Activated CD4-positive, alpha-beta T cell treated with anti-CD3 and anti-CD28 coated beads, Interleukin-2, amount 50 U/mL, for 24 hours (primary cell): ENCODE results near the gene MYL7.
"Not testable (repeated sequence)": the region's sequence is repeated elsewhere in the genome, so short reads cannot be mapped to it uniquely, and the experiment has no call there.

Experiments used
- DNase-seq, 2 donors: peaks; one replicate each; pipeline ENCODE4 v3.0.0-alpha.2; 2020; ENCODE audit warnings: low read depth in 1 of 2, low spot score in 1 of 2

MYL7 gene, protein sequence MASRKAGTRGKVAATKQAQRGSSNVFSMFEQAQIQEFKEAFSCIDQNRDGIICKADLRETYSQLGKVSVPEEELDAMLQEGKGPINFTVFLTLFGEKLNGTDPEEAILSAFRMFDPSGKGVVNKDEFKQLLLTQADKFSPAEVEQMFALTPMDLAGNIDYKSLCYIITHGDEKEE

DNA sequence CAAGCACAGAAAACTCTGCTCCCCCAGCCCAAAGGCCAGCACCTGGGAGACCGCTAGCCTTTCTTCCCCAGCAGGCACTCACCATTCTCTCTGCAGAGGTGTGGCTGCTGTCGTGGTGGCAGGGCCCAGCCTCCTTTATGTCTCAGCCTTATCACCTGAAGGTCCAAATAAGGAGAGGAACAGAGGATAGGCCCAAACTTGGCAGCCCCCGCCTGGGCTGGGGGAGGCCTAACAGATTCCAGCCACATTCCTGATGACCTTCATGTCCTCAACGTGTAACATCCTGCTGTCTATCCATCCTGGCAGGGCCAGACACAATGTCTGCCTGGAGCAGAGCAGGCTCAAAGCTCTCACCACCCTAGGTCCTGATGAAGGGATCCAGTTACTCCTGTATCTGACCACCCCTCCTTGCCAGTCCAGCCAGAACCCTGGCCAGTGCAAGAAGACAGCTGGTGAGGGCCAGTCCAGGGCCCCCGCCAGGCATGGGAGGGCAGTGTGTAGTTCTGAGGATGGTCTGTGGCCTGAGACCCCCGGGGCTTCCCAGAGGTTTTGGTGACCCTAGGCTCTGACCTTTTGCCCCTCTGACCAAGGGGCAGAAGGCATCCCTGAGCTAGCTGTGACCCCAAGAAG is at the start of gene MYL7:
MYL7 (minus strand) TSS at position 112 of the 630 bp plus-strand sequence; CDS start at position 85, 27 bp downstream.
- DNase-seq = no peak

DNA sequence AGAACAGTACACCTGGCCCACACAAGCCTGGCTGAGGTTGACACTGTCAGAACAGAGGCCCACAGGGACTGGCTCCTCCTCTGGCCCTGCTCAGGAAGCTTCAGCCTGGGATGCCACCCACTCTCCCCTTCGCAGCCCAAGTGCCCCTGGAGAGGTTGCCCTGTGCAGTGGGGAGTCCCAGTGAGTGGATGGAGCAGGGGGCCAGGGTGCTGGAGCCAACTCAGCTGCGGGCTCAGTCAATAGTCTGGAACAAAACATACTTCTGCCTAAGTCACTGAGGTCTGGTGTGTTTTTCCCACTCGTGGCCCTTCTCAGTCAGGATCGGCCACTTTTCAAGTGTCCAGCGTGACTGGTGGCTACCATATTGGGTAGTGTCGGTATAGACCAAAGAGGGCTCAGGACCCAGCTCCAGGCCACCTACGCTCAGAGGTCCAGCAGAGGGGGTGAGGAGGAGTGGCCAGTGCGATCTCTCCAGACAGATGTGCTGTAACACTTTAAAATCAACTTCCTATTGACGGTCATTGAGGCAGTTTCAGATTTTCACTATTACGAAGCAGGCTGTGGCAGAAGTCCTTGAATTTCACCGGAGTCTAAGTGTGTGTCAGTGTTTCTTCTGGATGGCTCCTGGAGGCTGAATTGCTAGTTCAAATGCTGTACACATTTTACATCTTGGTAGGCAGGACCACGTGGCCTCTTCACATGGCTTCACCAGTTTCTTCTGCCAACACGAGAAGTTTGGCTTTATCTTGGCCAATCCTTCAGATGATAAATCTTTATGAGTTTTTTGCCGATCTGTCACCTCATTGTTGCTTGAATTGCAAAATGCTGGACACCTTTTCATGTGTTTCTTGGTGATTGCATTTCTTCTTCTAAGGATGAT is 49.1 kb upstream of the MYL7 start:
- no peak for DNase-seq

- DNase-seq = no peak
Observed at GRCh38 chr7:44189286-44189992, 48.3 kb upstream of the MYL7 start, which contains the start of gene GCK. Gene GCK, minus strand, starts transcription at chr7:44189439. Its CDS starts 486 bp downstream, at chr7:44188953.

DNA sequence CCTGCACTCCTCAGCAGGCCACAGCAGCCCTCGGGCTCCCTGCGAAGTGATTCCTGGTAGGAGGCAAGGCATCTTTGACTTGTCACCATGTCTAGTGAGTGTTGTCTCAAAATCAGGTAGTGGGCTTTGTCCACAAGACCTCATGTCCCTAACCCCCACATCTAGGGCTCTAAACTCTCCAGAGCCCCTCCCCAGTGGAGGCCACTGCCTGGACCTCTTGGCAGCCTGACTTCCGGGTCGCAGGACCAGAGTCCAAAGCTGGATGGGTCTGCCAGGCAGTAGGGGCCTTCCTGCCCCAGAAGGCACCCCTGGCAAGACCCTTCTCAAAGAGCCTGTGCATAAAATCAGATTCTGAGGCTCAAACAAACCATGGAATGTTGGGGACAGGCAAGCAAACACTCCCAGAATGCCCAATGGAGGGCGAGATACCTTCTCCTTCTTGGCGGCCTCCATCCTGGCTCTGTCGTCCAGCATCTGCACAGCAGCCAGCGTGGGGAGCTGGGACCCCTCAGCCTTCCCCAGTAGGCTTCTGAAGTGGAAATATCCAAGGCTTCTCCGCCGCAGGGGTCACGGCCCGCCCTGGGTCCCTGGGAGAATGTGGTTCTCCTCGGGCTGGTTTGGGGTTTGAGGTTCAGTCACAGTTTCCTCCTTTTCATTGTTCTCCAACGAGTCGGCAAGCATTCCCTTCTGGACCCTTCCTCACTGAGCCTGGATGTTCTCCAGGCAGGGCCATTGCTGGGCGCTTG is 47.5 kb upstream of the MYL7 start:
- DNase-seq = no peak

- no peak for DNase-seq
Observed at GRCh38 chr7:44187636-44188416, 46.7 kb upstream of the MYL7 start.

- DNase-seq = no peak
Observed at GRCh38 chr7:44186736-44187135, 45.6 kb upstream of the MYL7 start.

GRCh38 chr7:44185729-44186128 is 44.6 kb upstream of the MYL7 start:
- no peak for DNase-seq

GRCh38 chr7:44184873-44185446 is 43.8 kb upstream of the MYL7 start:
- no peak for DNase-seq

DNA sequence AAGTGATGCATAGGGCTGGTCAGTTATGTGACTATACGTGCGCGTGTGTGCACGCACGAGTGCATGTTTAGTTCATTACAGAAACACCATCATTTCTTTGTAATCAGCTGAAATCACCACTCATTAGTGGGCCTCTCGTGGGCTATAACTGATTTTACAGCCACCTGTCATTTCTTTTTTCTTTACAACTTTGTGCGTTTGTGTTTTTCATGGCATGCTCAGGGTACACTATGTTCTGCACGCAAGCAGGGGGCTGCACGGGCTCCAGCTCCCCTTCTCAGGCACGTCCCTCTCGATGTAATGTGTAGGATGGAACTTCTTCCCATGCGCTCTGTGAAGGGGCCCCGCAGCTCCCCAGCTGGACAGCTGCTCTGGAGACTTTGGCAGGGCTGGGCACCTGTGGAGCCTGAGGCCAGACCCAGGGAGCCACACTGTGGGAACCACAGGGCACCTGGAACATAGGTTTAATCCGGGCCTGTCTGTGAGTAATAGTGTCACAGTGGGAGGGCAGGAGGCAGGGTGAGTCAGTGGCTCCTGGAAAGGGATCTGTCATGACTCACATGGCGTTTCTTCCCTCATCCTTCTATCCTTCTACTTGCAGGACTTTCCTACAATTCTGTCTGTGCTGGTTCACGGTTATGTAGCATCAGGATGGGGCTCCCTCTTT is 43.2 kb upstream of the MYL7 start:
- no peak for DNase-seq

- DNase-seq = no peak
Observed at GRCh38 chr7:44183386-44183785, 42.3 kb upstream of the MYL7 start.

GRCh38 chr7:44182827-44183226 is 41.7 kb upstream of the MYL7 start:
- DNase-seq = no peak

GRCh38 chr7:44180631-44181030 is 39.5 kb upstream of the MYL7 start:
- no peak for DNase-seq

DNA sequence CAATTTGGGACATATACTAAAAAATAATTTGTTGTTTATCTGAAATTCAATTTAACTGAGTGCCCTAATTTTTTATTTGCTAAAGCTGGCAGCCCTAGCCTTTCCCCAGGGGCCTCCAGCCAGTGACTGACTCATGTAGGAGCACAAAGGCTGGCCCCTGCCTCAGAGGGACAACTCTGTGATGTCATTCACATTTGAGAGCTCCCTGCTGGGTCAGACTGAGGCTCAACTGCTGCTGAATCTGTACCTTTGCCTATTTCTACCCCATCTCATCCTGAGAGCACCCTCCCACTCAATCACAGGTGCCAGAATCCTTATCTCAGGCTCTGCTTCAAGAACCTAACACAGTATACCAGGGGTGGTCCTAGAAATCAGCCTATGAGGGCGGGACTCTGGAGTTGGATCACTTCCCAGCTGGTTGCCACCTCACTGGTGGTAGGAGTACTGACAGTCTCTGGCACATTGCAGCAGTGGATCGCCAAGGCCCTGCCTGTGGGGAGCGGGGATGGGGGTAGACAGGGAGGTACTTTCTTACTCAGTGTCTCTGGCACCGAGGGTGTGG is 36.5 kb upstream of the MYL7 start:
- no peak for DNase-seq

DNA sequence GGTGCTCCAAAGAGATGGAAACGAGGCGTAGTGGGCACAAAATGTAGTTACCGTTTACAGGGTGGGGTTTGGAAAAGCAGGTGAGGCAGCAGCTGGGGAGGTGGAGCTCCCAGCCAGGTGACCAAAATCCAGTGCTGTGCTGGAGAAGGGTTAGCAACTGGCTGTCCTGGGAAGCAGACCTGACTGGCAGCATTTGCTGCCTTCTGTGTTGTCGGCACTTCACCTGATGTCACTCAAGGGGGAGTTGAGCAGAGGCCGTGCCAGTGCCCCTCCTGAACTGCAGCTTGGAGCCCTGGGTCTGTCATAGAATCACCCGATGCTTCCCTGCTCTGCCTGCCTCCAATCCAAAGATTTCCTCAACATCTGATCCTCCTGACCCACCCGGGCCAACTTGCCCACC is 35.4 kb upstream of the MYL7 start:
- no peak for DNase-seq

GRCh38 chr7:44175730-44176129 is 34.6 kb upstream of the MYL7 start:
- no peak for DNase-seq

- not testable (repeated sequence) for DNase-seq
Observed at GRCh38 chr7:44174694-44174948, 33.5 kb upstream of the MYL7 start.

GRCh38 chr7:44173911-44174693 is 33.0 kb upstream of the MYL7 start:
- no peak for DNase-seq

- DNase-seq = no peak
Observed at GRCh38 chr7:44172803-44173424, 31.8 kb upstream of the MYL7 start.
